HepG2 (cell line): ENCODE data around the gene NUDT3. TPM values are rescaled to one million over a fixed set of nuclear protein-coding genes. Genes with fewer than 3 reads are reported as not detected.

Experiments
- ARHGAP35 ChIP-seq: sonication (generic); formaldehyde crosslinking; IDR thresholded peaks from 2 replicates; pipeline ENCODE4 v1.9.0; 2022; ENCODE audit warnings: mild to moderate bottlenecking, inconsistent platforms, moderate library complexity, missing genetic modification reagents, borderline replicate concordance
- BORCS8-MEF2B ChIP-seq: sonication (generic); formaldehyde crosslinking; IDR thresholded peaks from 2 replicates; pipeline ENCODE4 v1.8.0; 2022; ENCODE audit warnings: mild to moderate bottlenecking, missing genetic modification reagents
- BRCA1 ChIP-seq: sonication (generic); formaldehyde crosslinking; IDR thresholded peaks from 2 replicates; pipeline ENCODE4 v1.4.0; 2020; ENCODE audit warnings: missing genetic modification reagents
- BRD4 ChIP-seq: sonication (generic); formaldehyde crosslinking; IDR thresholded peaks from 2 replicates; pipeline ENCODE4 v1.4.0; 2020; ENCODE audit warnings: missing genetic modification reagents
- CAMTA2 ChIP-seq: sonication (generic); formaldehyde crosslinking; IDR thresholded peaks from 2 replicates; pipeline ENCODE4 v1.4.0; 2020; ENCODE audit warnings: mild to moderate bottlenecking, missing genetic modification reagents, borderline replicate concordance
- CENPT ChIP-seq: sonication (generic); formaldehyde crosslinking; IDR thresholded peaks from 2 replicates; pipeline ENCODE4 v1.8.0; 2022; ENCODE audit warnings: low read depth, mild to moderate bottlenecking, moderate library complexity, missing genetic modification reagents
- ELF4 ChIP-seq: sonication (generic); formaldehyde crosslinking; IDR thresholded peaks from 2 replicates; pipeline ENCODE4 v1.5.0; 2020; ENCODE audit warnings: missing genetic modification reagents, mild to moderate bottlenecking, moderate library complexity, borderline replicate concordance
- IKZF4 ChIP-seq: sonication (generic); formaldehyde crosslinking; IDR thresholded peaks from 2 replicates; pipeline ENCODE4 v1.5.1; 2020; ENCODE audit warnings: borderline replicate concordance, mild to moderate bottlenecking, low read depth, missing genetic modification reagents; ENCODE audit errors: not compliant biosample characterization
- MYNN ChIP-seq: sonication (generic); formaldehyde crosslinking; IDR thresholded peaks from 2 replicates; pipeline ENCODE4 v1.4.0; 2020; ENCODE audit warnings: mild to moderate bottlenecking, low read depth, missing genetic modification reagents
- NONO ChIP-seq, 2 experiments: fragments of 450-650 bp in 1 of 2; sonication (generic) in 1 of 2; formaldehyde crosslinking in 1 of 2; IDR thresholded peaks in 1 of 2; conservative IDR thresholded peaks in 1 of 2; 2 replicates each; pipeline versions ENCODE4 v1.6.1 to v1.8.0; 2017 to 2022; ENCODE audit warnings: mild to moderate bottlenecking in 1 of 2, missing genetic modification reagents in 1 of 2, moderate library complexity in 1 of 2
- NR2F2 ChIP-seq: IDR thresholded peaks from 2 replicates; pipeline ENCODE4 v1.6.1; 2012; ENCODE audit warnings: low read depth, inconsistent platforms, borderline replicate concordance
- PLRG1 ChIP-seq: fragments of 450-650 bp; conservative IDR thresholded peaks from 2 replicates; pipeline ENCODE4 v1.6.1; 2016
- PRDM10 ChIP-seq: sonication (generic); formaldehyde crosslinking; IDR thresholded peaks from 2 replicates; pipeline ENCODE4 v1.4.0; 2020; ENCODE audit warnings: low read depth, missing genetic modification reagents
- SPEN ChIP-seq: sonication (generic); formaldehyde crosslinking; IDR thresholded peaks from 2 replicates; pipeline ENCODE4 v1.5.1; 2020; ENCODE audit warnings: low read depth, mild to moderate bottlenecking, missing genetic modification reagents
- TFDP2 ChIP-seq: sonication (generic); formaldehyde crosslinking; IDR thresholded peaks from 2 replicates; pipeline ENCODE4 v1.4.0; 2020; ENCODE audit warnings: missing genetic modification reagents
- THAP8 ChIP-seq: sonication (generic); formaldehyde crosslinking; IDR thresholded peaks from 2 replicates; pipeline ENCODE4 v1.5.1; 2020; ENCODE audit warnings: missing genetic modification reagents, mild to moderate bottlenecking, borderline replicate concordance
- ZBTB20 ChIP-seq: sonication (generic); formaldehyde crosslinking; IDR thresholded peaks from 2 replicates; pipeline ENCODE4 v1.8.1; 2023; ENCODE audit warnings: missing genetic modification reagents, low read depth, mild to moderate bottlenecking, borderline replicate concordance
- ZNF556 ChIP-seq: sonication (generic); formaldehyde crosslinking; IDR thresholded peaks from 2 replicates; pipeline ENCODE4 v1.4.0; 2020; ENCODE audit warnings: mild to moderate bottlenecking, missing genetic modification reagents, borderline replicate concordance
- ZNF749 ChIP-seq: sonication (generic); formaldehyde crosslinking; IDR thresholded peaks from 2 replicates; pipeline ENCODE4 v1.8.0; 2022; ENCODE audit warnings: mild to moderate bottlenecking, missing genetic modification reagents, moderate library complexity, borderline replicate concordance
- ZNF75D ChIP-seq: sonication (generic); formaldehyde crosslinking; IDR thresholded peaks from 2 replicates; pipeline ENCODE4 v1.8.1; 2023; ENCODE audit warnings: missing genetic modification reagents, mild to moderate bottlenecking, borderline replicate concordance
- ZNF773 ChIP-seq: sonication (generic); formaldehyde crosslinking; IDR thresholded peaks from 2 replicates; pipeline ENCODE4 v1.4.0; 2020; ENCODE audit warnings: missing genetic modification reagents, borderline replicate concordance
- ZNF83 ChIP-seq: sonication (generic); formaldehyde crosslinking; IDR thresholded peaks from 2 replicates; pipeline ENCODE4 v1.4.0; 2020; ENCODE audit warnings: missing genetic modification reagents, mild to moderate bottlenecking, borderline replicate concordance
- ZNF878 ChIP-seq: sonication (generic); formaldehyde crosslinking; IDR thresholded peaks from 2 replicates; pipeline ENCODE4 v1.8.1; 2023; ENCODE audit warnings: mild to moderate bottlenecking, missing genetic modification reagents, moderate library complexity
- polyA plus RNA-seq, 8 experiments: library from polyadenylated mRNA; depleted of rRNA in 3 of 8; stranded (reverse) in 7 of 8; unstranded in 1 of 8; fragments of >200 nt; fragmentation: Illumina TruSeq in 4 of 8; extraction: Trizol in 4 of 8; gene quantifications; 2 replicates each; pipeline versions ENCODE4 v1.2.1 to v1.2.3, GENCODE V29; 2011 to 2016; ENCODE audit warnings: low read depth in 4 of 8, missing spikeins in 1 of 8, mixed read lengths in 1 of 8; ENCODE audit not compliant: insufficient read depth in 1 of 8
- total RNA-seq, 5 experiments: library from RNA; depleted of rRNA; stranded (reverse); fragments of >200 nt; fragmentation: Illumina TruSeq; extraction: Trizol; gene quantifications; 2 replicates each; pipeline ENCODE4 v1.2.3, GENCODE V29; 2016; ENCODE audit warnings: low read depth in 1 of 5

Gene NUDT3
- total and polyA plus RNA-seq, 2 of the 13 experiments (the other 11 are each of a cell fraction or from before 2014, with no cell fraction given): 20.2 to 20.6 TPM

GRCh38 chr6:34237722-34238584 lies 154.5 kb downstream of the NUDT3 start (continued):
- TF ChIP-seq BRCA1 (CRISPR knock-in tag) (no peak), IKZF4 (CRISPR knock-in tag) (peak; percentile 99), ZNF878 (peak; percentile 96), ZNF556 (CRISPR knock-in tag) (peak; percentile 67), BRD4 (CRISPR knock-in tag) (peak; percentile 85), CENPT (CRISPR knock-in tag) (peak; percentile 99), NR2F2 (no peak), MYNN (CRISPR knock-in tag) (peak; percentile 81; the same call in 1 of the 2 replicates), ZNF83 (peak; percentile 98), NONO (IDR thresholded peaks at IDR 0.05) (no peak), NONO (CRISPR knock-in tag; conservative IDR thresholded peaks at IDR 0.05) (0 out of 2 replicates have a peak, but pooled peaks have one; percentile 56), ELF4 (CRISPR knock-in tag) (no peak; the same call in 1 of the 2 replicates), PRDM10 (CRISPR knock-in tag) (no peak), ZBTB20 (CRISPR knock-in tag) (peak; percentile 85), TFDP2 (CRISPR knock-in tag) (peak; percentile 98), ZNF75D (0 out of 2 replicates have a peak, but pooled peaks have one; percentile 44), ARHGAP35 (CRISPR knock-in tag) (peak; percentile 57), PLRG1 (no peak), SPEN (CRISPR knock-in tag) (peak; percentile 91), ZNF773 (CRISPR knock-in tag) (peak; percentile 99), BORCS8-MEF2B (CRISPR knock-in tag) (peak; percentile 98), ZNF749 (CRISPR knock-in tag) (peak; percentile 99), THAP8 (CRISPR knock-in tag) (peak; percentile 99), CAMTA2 (CRISPR knock-in tag) (peak; percentile 94)
